K562 (cell line): Measurements from ENCODE around the gene CADPS2. TPM values are rescaled to one million over a fixed set of nuclear protein-coding genes. Genes with fewer than 3 reads are reported as not detected.

Experiments used
- BRD9 ChIP-seq: fragments of 450-650 bp; IDR thresholded peaks from 2 replicates; pipeline ENCODE4 v1.6.1; 2018; ENCODE audit warnings: low read depth; ENCODE audit not compliant: partially characterized antibody
- GATAD2B ChIP-seq: fragments of 450-650 bp; IDR thresholded peaks from 2 replicates; pipeline ENCODE4 v1.6.1; 2017; ENCODE audit warnings: mild to moderate bottlenecking, borderline replicate concordance
- MYBL2 ChIP-seq, 2 experiments: fragments of 450-650 bp in 1 of 2; sonication (generic) in 1 of 2; formaldehyde crosslinking in 1 of 2; IDR thresholded peaks; 2 replicates each; pipeline versions ENCODE4 v1.6.1 to v1.8.1; 2017 to 2022; ENCODE audit warnings: borderline replicate concordance in 1 of 2, inconsistent platforms in 1 of 2, low read depth in 1 of 2, mild to moderate bottlenecking in 1 of 2, missing genetic modification reagents in 1 of 2, moderate library complexity in 1 of 2
- SNIP1 ChIP-seq: fragments of 450-650 bp; IDR thresholded peaks from 2 replicates; pipeline ENCODE4 v1.7.1; 2017; ENCODE audit warnings: low read depth, mild to moderate bottlenecking
- ZNF184 ChIP-seq: sonication (generic); formaldehyde crosslinking; IDR thresholded peaks from 2 replicates; pipeline ENCODE4 v1.5.0; 2020; ENCODE audit warnings: missing genetic modification reagents
- polyA plus RNA-seq, 8 experiments: library from polyadenylated mRNA; depleted of rRNA in 4 of 8; stranded (reverse) in 5 of 8; unstranded in 3 of 8; fragments of >200 nt; fragmentation: Nextera tagmentation in 2 of 8; fragmentation: Illumina TruSeq in 1 of 8; extraction: Ambion mirVana in 2 of 8; extraction: Trizol in 1 of 8; gene quantifications; 2 replicates each; pipeline versions ENCODE4 v1.2.1 to v1.2.3, GENCODE V29; 2011 to 2014; ENCODE audit warnings: inconsistent platforms in 1 of 8, missing spikeins in 1 of 8
- total RNA-seq, 7 experiments: library from RNA; depleted of rRNA in 6 of 7; stranded (reverse); fragments of >200 nt in 6 of 7; fragmentation: Illumina TruSeq in 2 of 7; extraction: Trizol in 2 of 7; gene quantifications; 2 replicates each; pipeline versions ENCODE4 v1.2.1 to v1.2.3, GENCODE V29; 2011 to 2021; ENCODE audit warnings: low replicate concordance in 1 of 7
- TF ChIP-seq, protein P1 (sequence below): sonication (generic); IDR thresholded peaks from 2 replicates; pipeline ENCODE4 v1.6.1; 2016
- TF ChIP-seq, protein P2 (sequence below), 2 experiments: fragments of 150-350 bp in 1 of 2; IDR thresholded peaks; 2 replicates each; pipeline ENCODE4 v1.6.1; 2012 to 2016; ENCODE audit warnings: low read depth in 2 of 2, low read length in 2 of 2, mild to moderate bottlenecking in 1 of 2, moderate library complexity in 1 of 2
- TF ChIP-seq, protein P3 (sequence below): IDR thresholded peaks from 2 replicates; pipeline ENCODE4 v1.6.1; 2011; ENCODE audit not compliant: insufficient read length; ENCODE audit errors: extremely low read depth

CADPS2 gene
- total and polyA plus RNA-seq, 9 of the 15 experiments (the other 6 are each of a cell fraction or from before 2014, with no cell fraction given) = 0.03 to 0.14 (median 0.04) TPM; not detected in 1

DNA sequence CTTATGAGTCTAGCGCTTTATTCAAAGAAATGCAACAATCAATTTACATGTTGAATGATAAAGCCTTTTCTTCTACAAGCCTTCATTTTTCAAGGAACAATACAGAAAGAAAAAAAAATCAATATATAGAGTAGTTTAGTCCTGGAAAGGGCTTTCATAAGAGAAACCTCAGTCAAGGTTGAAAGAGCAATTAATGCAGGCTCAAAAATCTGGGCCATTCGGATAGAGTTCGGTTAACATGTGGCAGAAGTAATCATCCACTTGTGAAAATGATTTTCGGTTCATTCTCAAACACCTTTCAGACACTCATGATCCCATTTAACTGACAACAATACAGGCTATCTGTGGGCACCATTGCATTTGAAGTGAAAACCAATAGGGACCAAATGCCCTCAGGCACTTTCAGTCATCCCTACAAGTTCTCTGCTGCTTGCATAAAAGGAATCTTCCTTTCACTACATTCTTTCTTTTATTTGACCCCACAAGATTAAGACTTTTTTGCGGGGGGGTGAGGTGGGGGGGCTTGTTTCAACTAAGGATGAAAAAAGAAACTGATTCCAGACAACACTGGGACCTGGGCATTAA lies 365.2 kb downstream of the CADPS2 start (continued):
- no peak for TF ChIP-seq ZNF184 (CRISPR knock-in tag)
- TF ChIP-seq, protein P1, sequence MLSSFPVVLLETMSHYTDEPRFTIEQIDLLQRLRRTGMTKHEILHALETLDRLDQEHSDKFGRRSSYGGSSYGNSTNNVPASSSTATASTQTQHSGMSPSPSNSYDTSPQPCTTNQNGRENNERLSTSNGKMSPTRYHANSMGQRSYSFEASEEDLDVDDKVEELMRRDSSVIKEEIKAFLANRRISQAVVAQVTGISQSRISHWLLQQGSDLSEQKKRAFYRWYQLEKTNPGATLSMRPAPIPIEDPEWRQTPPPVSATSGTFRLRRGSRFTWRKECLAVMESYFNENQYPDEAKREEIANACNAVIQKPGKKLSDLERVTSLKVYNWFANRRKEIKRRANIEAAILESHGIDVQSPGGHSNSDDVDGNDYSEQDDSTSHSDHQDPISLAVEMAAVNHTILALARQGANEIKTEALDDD = no peak
- no peak for TF ChIP-seq MYBL2 (IDR thresholded peaks at IDR 0.05; ENCODE audit: low read depth)
- no peak for TF ChIP-seq MYBL2 (CRISPR knock-in tag; IDR thresholded peaks at IDR 0.05; ENCODE audit: borderline replicate concordance)
- TF ChIP-seq GATAD2B = no peak
- TF ChIP-seq, protein P2, sequence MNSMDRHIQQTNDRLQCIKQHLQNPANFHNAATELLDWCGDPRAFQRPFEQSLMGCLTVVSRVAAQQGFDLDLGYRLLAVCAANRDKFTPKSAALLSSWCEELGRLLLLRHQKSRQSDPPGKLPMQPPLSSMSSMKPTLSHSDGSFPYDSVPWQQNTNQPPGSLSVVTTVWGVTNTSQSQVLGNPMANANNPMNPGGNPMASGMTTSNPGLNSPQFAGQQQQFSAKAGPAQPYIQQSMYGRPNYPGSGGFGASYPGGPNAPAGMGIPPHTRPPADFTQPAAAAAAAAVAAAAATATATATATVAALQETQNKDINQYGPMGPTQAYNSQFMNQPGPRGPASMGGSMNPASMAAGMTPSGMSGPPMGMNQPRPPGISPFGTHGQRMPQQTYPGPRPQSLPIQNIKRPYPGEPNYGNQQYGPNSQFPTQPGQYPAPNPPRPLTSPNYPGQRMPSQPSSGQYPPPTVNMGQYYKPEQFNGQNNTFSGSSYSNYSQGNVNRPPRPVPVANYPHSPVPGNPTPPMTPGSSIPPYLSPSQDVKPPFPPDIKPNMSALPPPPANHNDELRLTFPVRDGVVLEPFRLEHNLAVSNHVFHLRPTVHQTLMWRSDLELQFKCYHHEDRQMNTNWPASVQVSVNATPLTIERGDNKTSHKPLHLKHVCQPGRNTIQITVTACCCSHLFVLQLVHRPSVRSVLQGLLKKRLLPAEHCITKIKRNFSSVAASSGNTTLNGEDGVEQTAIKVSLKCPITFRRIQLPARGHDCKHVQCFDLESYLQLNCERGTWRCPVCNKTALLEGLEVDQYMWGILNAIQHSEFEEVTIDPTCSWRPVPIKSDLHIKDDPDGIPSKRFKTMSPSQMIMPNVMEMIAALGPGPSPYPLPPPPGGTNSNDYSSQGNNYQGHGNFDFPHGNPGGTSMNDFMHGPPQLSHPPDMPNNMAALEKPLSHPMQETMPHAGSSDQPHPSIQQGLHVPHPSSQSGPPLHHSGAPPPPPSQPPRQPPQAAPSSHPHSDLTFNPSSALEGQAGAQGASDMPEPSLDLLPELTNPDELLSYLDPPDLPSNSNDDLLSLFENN (IDR thresholded peaks at IDR 0.05; ENCODE audit: low read depth in 2 of 2, low read length in 2 of 2) = no peak
- TF ChIP-seq, protein P3, sequence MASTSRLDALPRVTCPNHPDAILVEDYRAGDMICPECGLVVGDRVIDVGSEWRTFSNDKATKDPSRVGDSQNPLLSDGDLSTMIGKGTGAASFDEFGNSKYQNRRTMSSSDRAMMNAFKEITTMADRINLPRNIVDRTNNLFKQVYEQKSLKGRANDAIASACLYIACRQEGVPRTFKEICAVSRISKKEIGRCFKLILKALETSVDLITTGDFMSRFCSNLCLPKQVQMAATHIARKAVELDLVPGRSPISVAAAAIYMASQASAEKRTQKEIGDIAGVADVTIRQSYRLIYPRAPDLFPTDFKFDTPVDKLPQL = no peak
- TF ChIP-seq BRD9 = no peak
- no peak for TF ChIP-seq SNIP1
- TF ChIP-seq, all 486 proteins: peak for 0
